Endothelial cell of umbilical vein (primary cell): ENCODE results near the gene OR2V1. TPM values are rescaled to one million over a fixed set of nuclear protein-coding genes. Genes with fewer than 3 reads are reported as not detected.

ENCODE experiments used
- BruUV-seq: library from RNA; stranded (reverse); fragments of 400-500 nt; replicated peaks from 2 replicates; lab custom pipeline; 2021; lab: Mats Ljungman, UMichigan
- CTCF ChIA-PET: fragments of 300-600, 350-600 bp; sonication (Branson Sonifier 250); formaldehyde crosslinking; loops from one replicate; lab custom pipeline; 2021; ENCODE audit warnings: antibody characterized with exemption, inconsistent platforms; lab: Charles Lee
- POLR2A ChIA-PET: fragments of 300-600, 350-600 bp; sonication (Branson Sonifier 250); formaldehyde crosslinking; loops from one replicate; lab custom pipeline; 2021; ENCODE audit warnings: antibody characterized with exemption, inconsistent platforms; lab: Charles Lee
- DNase-seq: peaks from one replicate; pipeline ENCODE4 v3.0.0-alpha.2; 2011; ENCODE audit warnings: low read depth, low spot score
- FAIRE-seq: peaks from 2 replicates; lab custom pipeline; 2011; peaks lifted over from hg19 to GRCh38; lab: Jason Lieb, UNC
- H2AFZ ChIP-seq: 2 replicates; pipeline ENCODE4 v1.6.0; 2012; ENCODE audit warnings: low read depth, low read length, control low read depth, inconsistent platforms
- H3K27ac ChIP-seq: 2 replicates; pipeline ENCODE4 v1.5.1; 2011; ENCODE audit warnings: low read depth, mild to moderate bottlenecking, control low read depth, low read length, moderate library complexity; ENCODE audit not compliant: insufficient read depth
- H3K27me3 ChIP-seq, 2 experiments: 2 replicates each; pipeline versions ENCODE4 v1.6.0 to v1.6.1; 2011; ENCODE audit warnings: low read length in 2 of 2, mixed read lengths in 1 of 2; ENCODE audit not compliant: control insufficient read depth in 2 of 2, insufficient read depth in 2 of 2
- H3K36me3 ChIP-seq, 2 experiments: 2 replicates in 1 of 2; 3 replicates in 1 of 2; pipeline ENCODE4 v1.5.1; 2011; ENCODE audit warnings: low read length in 2 of 2, mild to moderate bottlenecking in 1 of 2, moderate library complexity in 1 of 2; ENCODE audit not compliant: control insufficient read depth in 2 of 2, insufficient read depth in 2 of 2; ENCODE audit errors: extremely low read depth in 1 of 2
- H3K4me1 ChIP-seq: 3 replicates; pipeline ENCODE4 v1.5.1; 2011; ENCODE audit warnings: mild to moderate bottlenecking, low read length; ENCODE audit not compliant: control insufficient read depth, insufficient read depth; ENCODE audit errors: extremely low read depth
- H3K4me2 ChIP-seq: 2 replicates; pipeline ENCODE4 v1.6.1; 2011; ENCODE audit warnings: low read length, control low read depth, mixed read lengths; ENCODE audit not compliant: insufficient read depth
- H3K4me3 ChIP-seq, 3 experiments: fragments of 200-600 bp in 1 of 3; sonication (generic), shearing (Covaris generic) in 1 of 3; replicated peaks in 1 of 3; 2 replicates each; pipeline ENCODE4 v1.5.1; 2011 to 2016; ENCODE audit warnings: control low read depth in 3 of 3, low read length in 3 of 3, mild to moderate bottlenecking in 2 of 3, inconsistent platforms in 1 of 3, low read depth in 1 of 3, moderate library complexity in 1 of 3; ENCODE audit not compliant: insufficient read depth in 1 of 3
- H3K79me2 ChIP-seq: 2 replicates; pipeline ENCODE4 v1.6.0; 2012; ENCODE audit warnings: low read length, inconsistent platforms; ENCODE audit not compliant: control insufficient read depth, insufficient read depth
- H3K9ac ChIP-seq: replicated peaks from 2 replicates; pipeline ENCODE3; 2011; ENCODE audit warnings: low read length, control low read depth; ENCODE audit not compliant: insufficient read depth; ENCODE audit errors: extremely low read depth
- H3K9me1 ChIP-seq: replicated peaks from 3 replicates; pipeline ENCODE4 v1.6.0; 2011; ENCODE audit warnings: mild to moderate bottlenecking, low read length; ENCODE audit not compliant: control insufficient read depth, insufficient read depth; ENCODE audit errors: extremely low read depth
- H3K9me3 ChIP-seq: replicated peaks from 2 replicates; pipeline ENCODE4 v1.5.1; 2012; ENCODE audit warnings: low read length, inconsistent platforms; ENCODE audit not compliant: control insufficient read depth, insufficient read depth
- H4K20me1 ChIP-seq: replicated peaks from 2 replicates; pipeline ENCODE3; 2011; ENCODE audit warnings: mild to moderate bottlenecking, low read length; ENCODE audit not compliant: control insufficient read depth, insufficient read depth; ENCODE audit errors: extremely low read depth
- CTCF ChIP-seq, 2 donors: IDR thresholded peaks; 1 replicate in 1 of 2; 2 replicates in 1 of 2; pipeline ENCODE4 v1.5.1; 2011; ENCODE audit warnings: low read length in 2 of 2, mild to moderate bottlenecking in 2 of 2, moderate library complexity in 2 of 2, control low read depth in 1 of 2, inconsistent platforms in 1 of 2, low read depth in 1 of 2; ENCODE audit not compliant: insufficient read depth in 1 of 2; ENCODE audit errors: extremely low read depth in 1 of 2
- EZH2 ChIP-seq: IDR thresholded peaks from 2 replicates; pipeline ENCODE4 v1.6.1; 2012; ENCODE audit warnings: borderline replicate concordance, low read depth, mild to moderate bottlenecking, moderate library complexity, low read length, inconsistent platforms; ENCODE audit not compliant: severe bottlenecking
- FOS ChIP-seq: IDR thresholded peaks from 2 replicates; pipeline ENCODE4 v1.6.1; 2011; ENCODE audit warnings: mild to moderate bottlenecking, low read length, moderate library complexity, borderline replicate concordance; ENCODE audit not compliant: insufficient read depth
- GATA2 ChIP-seq: IDR thresholded peaks from 2 replicates; pipeline ENCODE4 v1.7.0; 2011; ENCODE audit warnings: low read depth, mild to moderate bottlenecking, moderate library complexity, mixed read lengths, low read length; ENCODE audit not compliant: insufficient read length, insufficient read depth
- JUN ChIP-seq: IDR thresholded peaks from 2 replicates; pipeline ENCODE4 v1.6.1; 2011; ENCODE audit warnings: borderline replicate concordance, low read depth; ENCODE audit not compliant: insufficient read length, insufficient read depth
- MAX ChIP-seq: IDR thresholded peaks from 2 replicates; pipeline ENCODE4 v1.6.1; 2011; ENCODE audit not compliant: insufficient read depth, insufficient read length
- MYC ChIP-seq: IDR thresholded peaks from one replicate; pipeline ENCODE4 v1.6.1; 2011; ENCODE audit warnings: mild to moderate bottlenecking, low read depth, low read length
- POLR2A ChIP-seq: IDR thresholded peaks from 2 replicates; pipeline ENCODE4 v1.6.1; 2012; ENCODE audit warnings: low read depth, mild to moderate bottlenecking, control low read depth, low read length
- POLR2AphosphoS5 ChIP-seq: IDR thresholded peaks from 2 replicates; pipeline ENCODE4 v1.6.1; 2012; ENCODE audit warnings: low read depth, mild to moderate bottlenecking, control low read depth, low read length, moderate library complexity; ENCODE audit not compliant: insufficient read depth
- dilution Hi-C: fragments of 300-500 bp; cut with MboI; formaldehyde crosslinking; loops from one replicate; pipeline ENCODE4 v1.15.0; 2019; ENCODE audit warnings: low sequenced_read_pairs; ENCODE audit not compliant: extremely low pct_ligation_motif_present
- intact Hi-C: fragments of 100-400 bp; cut with micrococcal nuclease; formaldehyde crosslinking; loops from one replicate; pipeline ENCODE4 v1.10.0; 2022
- polyA plus RNA-seq, 4 experiments: library from polyadenylated mRNA; depleted of rRNA in 3 of 4; stranded (reverse) in 3 of 4; unstranded in 1 of 4; fragments of >200 nt; gene quantifications; 2 replicates each; pipeline versions ENCODE4 v1.2.1 to v1.2.3, GENCODE V29; 2011 to 2012; ENCODE audit warnings: missing spikeins in 1 of 4
- total RNA-seq: library from RNA; stranded (reverse); gene quantifications from 2 replicates; pipeline ENCODE4 v1.2.3, GENCODE V29; 2021

OR2V1 gene
- total and polyA plus RNA-seq, 2 donors (not counting 3 experiments of a cell fraction or from before 2014, with no cell fraction given): not detected

- DNase-seq: no peak
- Histone ChIP-seq H3K4me3 (no peak overlapping the region), H3K36me3 (no peaks in the 10 kb centered on the region), H3K4me1 (peaks cover 6% of the 10 kb centered on the region), H3K27me3 (no peaks in the 10 kb centered on the region), H3K4me2 (no peak overlapping the region), H2AFZ (no peak overlapping the region), H3K79me2 (no peaks in the 10 kb centered on the region), H3K27ac (no peak overlapping the region), H3K9ac (no peak overlapping the region), H3K9me3 (no peaks in the 10 kb centered on the region), H3K9me1 (no peaks in the 10 kb centered on the region), H4K20me1 (no peaks in the 10 kb centered on the region)
- ChIA-PET POLR2A (no interaction called here), CTCF (interaction anchor here (1.1 kb wide), 1 partner anchor 30 kb away, joined by 3 read pairs; no protein-coding TSS in a partner anchor)
- dilution Hi-C loops (no loop called here), intact Hi-C loops (loop anchor here (10.0 kb wide), 1 partner anchor 1653 kb away; no protein-coding TSS in a partner anchor)
- FAIRE-seq: no peak
- TF ChIP-seq MAX (no peak), GATA2 (no peak)
- no TSS peak for BruUV-seq
Measured at GRCh38 chr5:181138258-181138657, 7.3 kb upstream of the OR2V1 start.

GRCh38 chr5:181136361-181136955 lies 5.5 kb upstream of the OR2V1 start:
- H3K9me3 ChIP-seq: no peaks in the 10 kb centered on the region
- dilution Hi-C loops: no loop called here
- TF ChIP-seq POLR2A (no peak), CTCF (IDR thresholded peaks at IDR 0.05; ENCODE audit: extremely low read depth in 1 of 2, insufficient read depth in 1 of 2, low read depth in 1 of 2, low read length in 2 of 2) (no peak), JUN (no peak), POLR2AphosphoS5 (no peak), GATA2 (no peak), FOS (no peak), EZH2 (no peak), MAX (no peak), MYC (no peak)
- H3K27me3 ChIP-seq: no peaks in the 10 kb centered on the region
- FAIRE-seq (no peak), DNase-seq (no peak)
- H3K4me2 ChIP-seq: no peak overlapping the region
- H3K27ac ChIP-seq: no peak overlapping the region
- ChIA-PET POLR2A (no interaction called here), CTCF (no interaction called here)
- H2AFZ ChIP-seq: no peak overlapping the region
- H3K9ac ChIP-seq: no peak overlapping the region
- no TSS peak for BruUV-seq
- peaks cover 6% of the 10 kb centered on the region for H3K4me1 ChIP-seq
- H3K4me3 ChIP-seq: no peak overlapping the region
- intact Hi-C loops: loop anchor here (10.0 kb wide), 1 partner anchor 1652 kb away; no protein-coding TSS in a partner anchor
- no peaks in the 10 kb centered on the region for H4K20me1 ChIP-seq
- no peaks in the 10 kb centered on the region for H3K79me2 ChIP-seq
- no peaks in the 10 kb centered on the region for H3K36me3 ChIP-seq
- H3K9me1 ChIP-seq: no peaks in the 10 kb centered on the region
